B cell (primary cell): ENCODE measurements around the gene USP50. TPM values are rescaled to one million over a fixed set of nuclear protein-coding genes. Genes with fewer than 3 reads are reported as not detected.

Experiments
- ATAC-seq: fragments of 200-7000 bp; cut with Tn5 transposase; one replicate; pipeline ENCODE4 v1.10.0; 2021; ENCODE audit warnings: low read depth, mild to moderate bottlenecking, moderate number of reproducible peaks, moderate library complexity
- CTCF ChIA-PET: fragments of 350-600 bp; sonication (Branson Sonifier 250); formaldehyde crosslinking; loops from one replicate; lab custom pipeline; 2021; ENCODE audit warnings: antibody characterized with exemption, inconsistent platforms; lab: Charles Lee
- POLR2A ChIA-PET: fragments of 350-600 bp; sonication (Branson Sonifier 250); formaldehyde crosslinking; loops from one replicate; lab custom pipeline; 2021; ENCODE audit warnings: antibody characterized with exemption; lab: Charles Lee
- DNase-seq: peaks from one replicate; pipeline ENCODE4 v3.0.0; 2013
- H2AFZ ChIP-seq: 2 replicates; pipeline ENCODE4 v1.6.1; 2012; ENCODE audit warnings: mild to moderate bottlenecking, low read depth, low read length; ENCODE audit not compliant: insufficient read depth, poor library complexity, severe bottlenecking
- H3K27ac ChIP-seq, 2 donors: 1 replicate in 1 of 2; 2 replicates in 1 of 2; pipeline ENCODE4 v1.5.1; 2012 to 2013; ENCODE audit warnings: low read length in 2 of 2, mild to moderate bottlenecking in 2 of 2, moderate library complexity in 1 of 2
- H3K27me3 ChIP-seq, 4 experiments: fragments of 200-600 bp in 1 of 4; sonication (generic) in 1 of 4; replicated peaks in 1 of 4; 1 replicate in 2 of 4; 2 replicates in 2 of 4; pipeline versions ENCODE4 v1.6.1 to v1.7.0; 2013 to 2016; ENCODE audit warnings: low read length in 3 of 4, mild to moderate bottlenecking in 2 of 4, mixed read lengths in 1 of 4, moderate library complexity in 1 of 4; ENCODE audit not compliant: insufficient read depth in 4 of 4, control insufficient read depth in 3 of 4; ENCODE audit errors: control extremely low read depth in 1 of 4
- H3K36me3 ChIP-seq, 2 experiments: replicated peaks in 1 of 2; 1 replicate in 1 of 2; 2 replicates in 1 of 2; pipeline versions ENCODE4 v1.6.1 to v1.7.1; 2013; ENCODE audit warnings: low read length in 1 of 2; ENCODE audit not compliant: insufficient read depth in 2 of 2, control insufficient read depth in 1 of 2; ENCODE audit errors: control extremely low read depth in 1 of 2, extremely low read depth in 1 of 2
- H3K4me1 ChIP-seq, 2 donors: fragments of 200-600 bp in 1 of 2; sonication (generic) in 1 of 2; 1 replicate in 1 of 2; 2 replicates in 1 of 2; pipeline versions ENCODE4 v1.5.1 to v1.6.1; 2013 to 2017; ENCODE audit warnings: low read length in 2 of 2; ENCODE audit not compliant: control insufficient read depth in 2 of 2, insufficient read depth in 2 of 2
- H3K4me2 ChIP-seq: replicated peaks from 2 replicates; pipeline ENCODE3; 2012; ENCODE audit warnings: mild to moderate bottlenecking, low read depth, low read length; ENCODE audit not compliant: poor library complexity, severe bottlenecking
- H3K4me3 ChIP-seq, 5 experiments: fragments of 200-600 bp in 1 of 5; sonication (generic) in 1 of 5; 1 replicate in 3 of 5; 2 replicates in 2 of 5; pipeline versions ENCODE4 v1.5.1 to v1.7.0; 2011 to 2016; ENCODE audit warnings: low read length in 4 of 5, mild to moderate bottlenecking in 4 of 5, low read depth in 2 of 5, control low read depth in 1 of 5, moderate library complexity in 1 of 5; ENCODE audit not compliant: insufficient read depth in 1 of 5; ENCODE audit errors: control extremely low read depth in 1 of 5, extremely low read depth in 1 of 5
- H3K79me2 ChIP-seq: fragments of 200-600 bp; sonication (generic); one replicate; pipeline ENCODE4 v1.6.0; 2016; ENCODE audit warnings: low read length; ENCODE audit not compliant: control insufficient read depth, insufficient read depth
- H3K9ac ChIP-seq: fragments of 200-600 bp; sonication (generic); 2 replicates; pipeline ENCODE4 v1.6.1; 2017; ENCODE audit warnings: mild to moderate bottlenecking, low read length, moderate library complexity
- H3K9me3 ChIP-seq, 3 donors: one replicate each; pipeline versions ENCODE4 v1.6.1 to v1.7.1; 2013; ENCODE audit warnings: low read length in 2 of 3; ENCODE audit not compliant: control insufficient read depth in 2 of 3, insufficient read depth in 1 of 3; ENCODE audit errors: control extremely low read depth in 1 of 3
- H4K20me1 ChIP-seq: 2 replicates; pipeline ENCODE4 v1.6.0; 2012; ENCODE audit warnings: mild to moderate bottlenecking, low read length; ENCODE audit not compliant: insufficient read depth, control insufficient read depth, poor library complexity, severe bottlenecking
- H3K27ac Mint-ChIP-seq: one replicate; pipeline ENCODE4 v1.8.0; 2021; ENCODE audit warnings: mixed read lengths
- H3K27me3 Mint-ChIP-seq: one replicate; pipeline ENCODE4 v1.8.0; 2021; ENCODE audit warnings: mixed read lengths
- H3K4me1 Mint-ChIP-seq: one replicate; pipeline ENCODE4 v1.8.0; 2021; ENCODE audit warnings: mixed read lengths
- H3K4me3 Mint-ChIP-seq: one replicate; pipeline ENCODE4 v1.8.0; 2021; ENCODE audit warnings: mixed read lengths
- H3K9me3 Mint-ChIP-seq: one replicate; pipeline ENCODE4 v1.8.0; 2022; ENCODE audit warnings: mixed read lengths; ENCODE audit not compliant: insufficient read depth
- CTCF ChIP-seq: fragments of 200-600 bp; IDR thresholded peaks from one replicate; pipeline ENCODE4 v1.8.0; 2022; ENCODE audit warnings: antibody characterized with exemption, mild to moderate bottlenecking
- EZH2 ChIP-seq: IDR thresholded peaks from 2 replicates; pipeline ENCODE4 v1.6.1; 2012; ENCODE audit warnings: borderline replicate concordance, low read depth, mild to moderate bottlenecking, moderate library complexity, low read length; ENCODE audit not compliant: insufficient read depth, poor library complexity, severe bottlenecking
- WGBS: methylation state at CpG from one replicate; pipeline ENCODE4 v1.1.5; 2013; ENCODE audit warnings: missing lambda C conversion rate; ENCODE audit not compliant: insufficient coverage; 5-methylcytosine and 5-hydroxymethylcytosine counted together
- intact Hi-C: fragments of 100-400 bp; cut with micrococcal nuclease; formaldehyde crosslinking; loops from one replicate; pipeline ENCODE4 v1.10.0; 2022
- polyA plus RNA-seq: library from polyadenylated mRNA; depleted of rRNA; stranded (reverse); fragments of >200 nt; gene quantifications from 2 replicates; pipeline ENCODE4 v1.2.3, GENCODE V29; 2012
- total RNA-seq, 2 donors: library from RNA; stranded (reverse); fragments of 120-200 nt in 1 of 2; gene quantifications; 1 replicate in 1 of 2; 2 replicates in 1 of 2; pipeline versions ENCODE4 v1.2.3 to v1.2.4, GENCODE V29; 2013 to 2022

The USP50 gene
- total and polyA plus RNA-seq, 2 donors (not counting 1 experiment from before 2014, with no cell fraction given) = 0.34 TPM; not detected in 1

- Histone ChIP-seq H2AFZ (no peak overlapping the region), H3K4me1 (peaks cover 3% of the 10 kb centered on the region in 2 donors), H3K79me2 (peaks cover 17% of the 10 kb centered on the region), H3K9ac (no peak overlapping the region), H4K20me1 (no peaks in the 10 kb centered on the region), H3K27me3 (no peaks in the 10 kb centered on the region), H3K9me3 (no peaks in the 10 kb centered on the region), H3K27ac (peak overlapping the region in 1 of 2 donors; percentile 28), H3K4me3 (no peak overlapping the region), H3K36me3 (peaks cover 10 to 43% of the 10 kb centered on the region in 2 experiments), H3K4me2 (no peak overlapping the region)
- Mint-ChIP-seq H3K27me3 (no peaks in the 10 kb centered on the region), H3K4me1 (peaks cover 3% of the 10 kb centered on the region), H3K27ac (peak overlapping the region; percentile 37), H3K4me3 (no peak overlapping the region), H3K9me3 (no peaks in the 10 kb centered on the region)
- no CpG with 5 or more reads among the region's 2 CpGs for WGBS
- POLR2A ChIA-PET = interaction anchor here (0.6 kb wide), 2 partner anchors 67 to 1707 kb away, joined by 3 to 4 read pairs; no protein-coding TSS in a partner anchor
- TF ChIP-seq EZH2 (no peak), CTCF (no peak)
- DNase-seq (no peak), ATAC-seq (no peak)
- intact Hi-C loops = no loop called here
- CTCF ChIA-PET = interaction anchor here (0.6 to 1.2 kb wide), 3 partner anchors 38 to 107 kb away, joined by 3 to 4 read pairs (median 3); partner anchors contain the start of gene USP8
Measured at GRCh38 chr15:50463423-50464358, 82.8 kb downstream of the USP50 start.
